A673 (cell line): ENCODE results near the gene SLC39A8. TPM values are rescaled to one million over a fixed set of nuclear protein-coding genes. Genes with fewer than 3 reads are reported as not detected.

Experiments used
- BruUV-seq: library from RNA; stranded (reverse); fragments of 400-500 nt; replicated peaks from 2 replicates; lab custom pipeline; 2021; lab: Mats Ljungman, UMichigan
- CTCF ChIA-PET: fragments of 300-600 bp; sonication (Branson Sonifier 250); formaldehyde crosslinking; loops from one replicate; lab custom pipeline; 2022; ENCODE audit warnings: antibody characterized with exemption; lab: Charles Lee
- POLR2A ChIA-PET: fragments of 300-600 bp; sonication (Branson Sonifier 250); formaldehyde crosslinking; loops from one replicate; lab custom pipeline; 2022; ENCODE audit warnings: antibody characterized with exemption; ENCODE audit not compliant: low non-redundant PET; lab: Charles Lee
- DNase-seq: peaks from one replicate; pipeline ENCODE4 v3.0.0-alpha.2; 2015; ENCODE audit warnings: low spot score
- H3K27ac ChIP-seq: fragments of 200-600 bp; sonication (generic); 2 replicates; pipeline ENCODE4 v1.5.1; 2016; ENCODE audit warnings: mixed run types, low read depth, mild to moderate bottlenecking, mixed read lengths, antibody characterized with exemption, low read length; ENCODE audit not compliant: poor library complexity, severe bottlenecking
- H3K27me3 ChIP-seq: fragments of 200-600 bp; sonication (generic); replicated peaks from 2 replicates; pipeline ENCODE4 v1.6.1; 2017; ENCODE audit warnings: mixed run types, low read depth, mild to moderate bottlenecking, mixed read lengths, antibody characterized with exemption, low read length; ENCODE audit not compliant: insufficient read depth, poor library complexity
- H3K36me3 ChIP-seq: fragments of 200-600 bp; sonication (generic); 2 replicates; pipeline ENCODE4 v1.6.1; 2016; ENCODE audit warnings: mixed run types, mild to moderate bottlenecking, mixed read lengths, antibody characterized with exemption, low read length; ENCODE audit not compliant: insufficient read depth, poor library complexity, severe bottlenecking
- H3K4me1 ChIP-seq: fragments of 200-600 bp; sonication (generic); 2 replicates; pipeline ENCODE4 v1.6.1; 2017; ENCODE audit warnings: mixed run types, mild to moderate bottlenecking, mixed read lengths, antibody characterized with exemption, low read length; ENCODE audit not compliant: insufficient read depth, poor library complexity, severe bottlenecking
- H3K4me3 ChIP-seq: fragments of 200-600 bp; sonication (generic); 2 replicates; pipeline ENCODE4 v1.5.1; 2016; ENCODE audit warnings: low read depth, mixed run types, mild to moderate bottlenecking, mixed read lengths, low read length; ENCODE audit not compliant: poor library complexity, severe bottlenecking
- H3K9me3 ChIP-seq: fragments of 200-600 bp; sonication (generic); 2 replicates; pipeline ENCODE4 v1.6.1; 2016; ENCODE audit warnings: mixed run types, low read depth, mild to moderate bottlenecking, mixed read lengths, antibody characterized with exemption, low read length; ENCODE audit not compliant: poor library complexity, severe bottlenecking
- EZH2 ChIP-seq: fragments of 200-600 bp; sonication (generic); IDR thresholded peaks from 2 replicates; pipeline ENCODE4 v1.6.1; 2017; ENCODE audit warnings: borderline replicate concordance, low read depth, mild to moderate bottlenecking, mixed read lengths, antibody characterized with exemption, low read length; ENCODE audit not compliant: poor library complexity, severe bottlenecking
- intact Hi-C: fragments of 100-400 bp; cut with micrococcal nuclease; formaldehyde crosslinking; loops from one replicate; pipeline ENCODE4 v1.10.0; 2022; ENCODE audit not compliant: unreplicated experiment
- total RNA-seq: library from RNA; stranded (reverse); gene quantifications from 2 replicates; pipeline ENCODE4 v1.2.3, GENCODE V29; 2021
- TF ChIP-seq, protein P1 (sequence below): fragments of 300-800, 200-600 bp; sonication (generic); conservative IDR thresholded peaks from 2 replicates; pipeline ENCODE4 v1.5.1; 2017; ENCODE audit warnings: low read depth, mild to moderate bottlenecking, antibody characterized with exemption, low read length, moderate library complexity, mixed read lengths

SLC39A8 gene
- total RNA-seq, 1 experiment from 2014 or later: 12.3 TPM

DNA sequence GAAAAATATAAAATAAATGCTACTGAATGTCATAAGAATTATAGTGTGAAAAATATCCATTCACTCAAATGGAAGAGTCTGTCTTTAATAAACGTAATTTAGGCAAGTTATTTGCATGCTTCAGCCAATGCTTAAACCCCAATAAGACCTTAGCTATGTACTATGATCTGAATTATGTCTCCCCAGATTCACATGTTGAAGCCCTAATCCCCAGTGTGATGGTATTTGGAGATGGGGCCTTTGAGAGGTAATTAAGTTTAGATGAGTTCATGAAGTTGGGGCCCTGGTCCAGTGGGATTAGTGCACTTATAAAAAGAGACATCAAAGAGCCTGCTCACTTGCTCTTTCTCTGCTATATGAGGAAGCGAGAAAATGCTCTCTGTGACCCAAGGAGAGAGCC, 28.7 kb downstream of the SLC39A8 start:
- no peak overlapping the region for H3K4me3 ChIP-seq
- H3K4me1 ChIP-seq: no peaks in the 10 kb centered on the region
- intact Hi-C loops: no loop called here
- CTCF ChIA-PET: no interaction called here
- no peaks in the 10 kb centered on the region for H3K36me3 ChIP-seq
- TF ChIP-seq, protein P1, sequence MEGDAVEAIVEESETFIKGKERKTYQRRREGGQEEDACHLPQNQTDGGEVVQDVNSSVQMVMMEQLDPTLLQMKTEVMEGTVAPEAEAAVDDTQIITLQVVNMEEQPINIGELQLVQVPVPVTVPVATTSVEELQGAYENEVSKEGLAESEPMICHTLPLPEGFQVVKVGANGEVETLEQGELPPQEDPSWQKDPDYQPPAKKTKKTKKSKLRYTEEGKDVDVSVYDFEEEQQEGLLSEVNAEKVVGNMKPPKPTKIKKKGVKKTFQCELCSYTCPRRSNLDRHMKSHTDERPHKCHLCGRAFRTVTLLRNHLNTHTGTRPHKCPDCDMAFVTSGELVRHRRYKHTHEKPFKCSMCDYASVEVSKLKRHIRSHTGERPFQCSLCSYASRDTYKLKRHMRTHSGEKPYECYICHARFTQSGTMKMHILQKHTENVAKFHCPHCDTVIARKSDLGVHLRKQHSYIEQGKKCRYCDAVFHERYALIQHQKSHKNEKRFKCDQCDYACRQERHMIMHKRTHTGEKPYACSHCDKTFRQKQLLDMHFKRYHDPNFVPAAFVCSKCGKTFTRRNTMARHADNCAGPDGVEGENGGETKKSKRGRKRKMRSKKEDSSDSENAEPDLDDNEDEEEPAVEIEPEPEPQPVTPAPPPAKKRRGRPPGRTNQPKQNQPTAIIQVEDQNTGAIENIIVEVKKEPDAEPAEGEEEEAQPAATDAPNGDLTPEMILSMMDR: no peak
- no peak for TF ChIP-seq EZH2
- no peak overlapping the region for H3K27ac ChIP-seq
- DNase-seq: no peak
- H3K9me3 ChIP-seq: peaks cover 4% of the 10 kb centered on the region
- H3K27me3 ChIP-seq: no peaks in the 10 kb centered on the region
- POLR2A ChIA-PET: no interaction called here
- no TSS peak for BruUV-seq

DNA sequence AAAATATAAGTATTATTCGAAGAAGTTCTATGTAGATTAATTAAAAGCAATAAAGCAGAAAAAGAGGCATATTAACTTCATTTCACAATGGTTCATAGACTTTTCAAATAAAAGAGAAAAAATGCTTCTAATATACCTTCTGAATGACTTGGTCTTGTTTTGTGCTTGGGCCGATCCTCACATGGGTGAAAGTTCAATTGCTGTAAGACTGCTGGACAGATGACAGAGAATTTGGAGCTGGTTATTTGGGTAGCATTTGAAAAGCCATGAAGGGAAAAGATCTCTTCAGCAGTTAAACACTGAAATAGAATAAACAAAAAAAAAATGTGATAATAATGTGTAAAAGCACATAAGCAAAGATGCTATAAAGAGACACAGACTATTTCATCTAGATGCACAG, 29.8 kb downstream of the SLC39A8 start:
- no peaks in the 10 kb centered on the region for H3K27me3 ChIP-seq
- no peaks in the 10 kb centered on the region for H3K36me3 ChIP-seq
- no peak overlapping the region for H3K4me3 ChIP-seq
- H3K9me3 ChIP-seq: peaks cover 4% of the 10 kb centered on the region
- POLR2A ChIA-PET: no interaction called here
- BruUV-seq: no TSS peak
- no peak for DNase-seq
- intact Hi-C loops: no loop called here
- TF ChIP-seq, protein P1: no peak
- no peak for TF ChIP-seq EZH2
- CTCF ChIA-PET: no interaction called here
- H3K4me1 ChIP-seq: no peaks in the 10 kb centered on the region
- H3K27ac ChIP-seq: no peak overlapping the region

DNA sequence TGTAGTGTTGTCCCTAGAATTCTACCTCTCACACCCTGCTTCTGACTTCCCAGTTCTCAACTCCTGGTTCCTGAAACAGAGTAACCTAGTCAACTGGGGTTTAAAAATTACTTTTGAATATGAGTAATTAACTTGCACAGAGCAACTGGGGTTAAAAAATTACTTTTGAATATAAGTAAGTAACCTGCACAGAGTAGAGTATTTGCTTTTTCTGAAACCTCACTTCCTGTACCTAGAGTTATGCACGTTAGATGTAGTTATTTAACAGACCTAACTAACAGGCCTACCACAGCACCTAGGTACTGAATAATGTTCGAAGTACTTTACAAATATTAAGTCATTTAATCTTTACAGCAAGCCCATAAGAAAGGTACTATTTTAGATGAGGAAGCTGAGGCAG, 32.9 kb downstream of the SLC39A8 start:
- no peaks in the 10 kb centered on the region for H3K36me3 ChIP-seq

More for the DNA sequence above, 32.9 kb downstream of the SLC39A8 start:
- no peak for TF ChIP-seq EZH2
- TF ChIP-seq, protein P1: no peak
- DNase-seq: no peak
- Histone ChIP-seq H3K9me3 (peaks cover 4% of the 10 kb centered on the region), H3K27ac (no peak overlapping the region), H3K4me3 (no peak overlapping the region), H3K4me1 (peaks cover 9% of the 10 kb centered on the region), H3K27me3 (no peaks in the 10 kb centered on the region)
- BruUV-seq: no TSS peak
- intact Hi-C loops: no loop called here
- CTCF ChIA-PET: no interaction called here
- POLR2A ChIA-PET: no interaction called here
